PC-3 (cell line): ENCODE results near the gene GLG1. TPM values are rescaled to one million over a fixed set of nuclear protein-coding genes. Genes with fewer than 3 reads are reported as not detected.

Source experiments
- ATAC-seq: fragments of 200-7000 bp; cut with Tn5 transposase; 2 replicates; pipeline ENCODE4 v1.9.1; 2020; ENCODE audit warnings: mild to moderate bottlenecking, moderate library complexity
- BruUV-seq: library from RNA; stranded (reverse); fragments of 400-500 nt; replicated peaks from 2 replicates; lab custom pipeline; 2021; lab: Mats Ljungman, UMichigan
- CTCF ChIA-PET: fragments of 300-600 bp; sonication (Branson Sonifier 250); formaldehyde crosslinking; loops from one replicate; lab custom pipeline; 2022; ENCODE audit warnings: antibody characterized with exemption; lab: Charles Lee
- POLR2A ChIA-PET: fragments of 300-600 bp; sonication (Branson Sonifier 250); formaldehyde crosslinking; loops from one replicate; lab custom pipeline; 2022; ENCODE audit warnings: antibody characterized with exemption; ENCODE audit not compliant: unreplicated experiment; lab: Charles Lee
- DNase-seq: peaks from one replicate; pipeline ENCODE4 v3.0.0-alpha.2; 2015
- H2AFZ ChIP-seq: fragments of 300-600 bp; sonication (generic); 2 replicates; pipeline ENCODE4 v1.6.0; 2016; ENCODE audit warnings: antibody characterized with exemption, low read length
- H3F3A ChIP-seq: fragments of 300-600 bp; sonication (generic); one replicate; pipeline ENCODE4 v1.6.0; 2017; ENCODE audit warnings: antibody characterized with exemption, low read length, control low read depth, mild to moderate bottlenecking; ENCODE audit not compliant: unreplicated experiment
- H3K27ac ChIP-seq: fragments of 300-600 bp; sonication (generic); 2 replicates; pipeline ENCODE4 v1.5.1; 2016; ENCODE audit warnings: mild to moderate bottlenecking, low read length
- H3K27me3 ChIP-seq: fragments of 300-600 bp; sonication (generic); 2 replicates; pipeline ENCODE4 v1.6.1; 2016; ENCODE audit warnings: low read length, mixed read lengths
- H3K36me3 ChIP-seq: fragments of 300-600 bp; sonication (generic); 2 replicates; pipeline ENCODE4 v1.6.1; 2016; ENCODE audit warnings: low read depth, mixed run types, low read length, mixed read lengths
- H3K4me1 ChIP-seq: fragments of 300-600 bp; sonication (generic); 2 replicates; pipeline ENCODE4 v1.5.1; 2016; ENCODE audit warnings: low read length; ENCODE audit not compliant: insufficient read depth
- H3K4me2 ChIP-seq: fragments of 300-600 bp; sonication (generic); 2 replicates; pipeline ENCODE4 v1.6.0; 2016; ENCODE audit warnings: low read length
- H3K4me3 ChIP-seq: fragments of 300-600 bp; sonication (generic); 2 replicates; pipeline ENCODE4 v1.5.1; 2016; ENCODE audit warnings: mild to moderate bottlenecking, low read length, mixed read lengths
- H3K79me2 ChIP-seq: fragments of 300-600 bp; sonication (generic); 2 replicates; pipeline ENCODE4 v1.6.1; 2017; ENCODE audit warnings: low read length, mixed read lengths
- H3K9ac ChIP-seq: fragments of 300-600 bp; sonication (generic); 2 replicates; pipeline ENCODE4 v1.6.0; 2016; ENCODE audit warnings: mild to moderate bottlenecking, low read length
- H3K9me2 ChIP-seq: fragments of 300-600 bp; sonication (generic); replicated peaks from 2 replicates; pipeline ENCODE4 v1.6.1; 2016; ENCODE audit warnings: mixed run types, low read length, mixed read lengths
- H3K9me3 ChIP-seq: fragments of 300-600 bp; sonication (generic); 2 replicates; pipeline ENCODE4 v1.6.1; 2016; ENCODE audit warnings: low read length, mixed read lengths
- H4K20me1 ChIP-seq: fragments of 300-600 bp; sonication (generic); 2 replicates; pipeline ENCODE4 v1.6.1; 2016; ENCODE audit warnings: low read length, mixed read lengths
- EZH2 ChIP-seq: fragments of 300-600 bp; sonication (generic); IDR thresholded peaks from one replicate; pipeline ENCODE4 v1.6.1; 2017; ENCODE audit warnings: antibody characterized with exemption, mild to moderate bottlenecking, low read length; ENCODE audit not compliant: unreplicated experiment
- EZH2phosphoT487 ChIP-seq: fragments of 300-600 bp; sonication (generic); IDR thresholded peaks from 2 replicates; pipeline ENCODE4 v1.6.1; 2018; ENCODE audit warnings: mild to moderate bottlenecking, antibody characterized with exemption, low read length, borderline replicate concordance
- intact Hi-C: fragments of 100-400 bp; cut with micrococcal nuclease; formaldehyde crosslinking; loops from 2 replicates; pipeline ENCODE4 v1.9.0; 2023
- total RNA-seq: library from RNA; depleted of rRNA; stranded (reverse); fragments of >200 nt; gene quantifications from 2 replicates; pipeline ENCODE4 v1.2.3, GENCODE V29; 2014
- TF ChIP-seq, protein P1 (sequence below): fragments of 300-600 bp; sonication (generic); conservative IDR thresholded peaks from 2 replicates; pipeline ENCODE4 v1.5.1; 2017; ENCODE audit warnings: antibody characterized with exemption, low read depth, mild to moderate bottlenecking, low read length

The GLG1 gene
- total RNA-seq, 1 experiment from 2014 or later = 63.5 TPM

- Histone ChIP-seq H4K20me1 (peaks cover 38% of the 10 kb centered on the region), H3K27ac (no peak overlapping the region), H3K4me2 (no peak overlapping the region), H3K4me1 (peaks cover 6% of the 10 kb centered on the region; the same call in 1 of the 2 replicates), H3K79me2 (peaks cover 76% of the 10 kb centered on the region), H3K9ac (no peak overlapping the region), H3F3A (no peaks in the 10 kb centered on the region), H3K4me3 (no peak overlapping the region), H3K27me3 (no peaks in the 10 kb centered on the region), H3K36me3 (peaks cover 39% of the 10 kb centered on the region), H3K9me2 (no peaks in the 10 kb centered on the region), H3K9me3 (no peaks in the 10 kb centered on the region), H2AFZ (no peak overlapping the region)
- no peak for TF ChIP-seq EZH2
- TF ChIP-seq, protein P1, sequence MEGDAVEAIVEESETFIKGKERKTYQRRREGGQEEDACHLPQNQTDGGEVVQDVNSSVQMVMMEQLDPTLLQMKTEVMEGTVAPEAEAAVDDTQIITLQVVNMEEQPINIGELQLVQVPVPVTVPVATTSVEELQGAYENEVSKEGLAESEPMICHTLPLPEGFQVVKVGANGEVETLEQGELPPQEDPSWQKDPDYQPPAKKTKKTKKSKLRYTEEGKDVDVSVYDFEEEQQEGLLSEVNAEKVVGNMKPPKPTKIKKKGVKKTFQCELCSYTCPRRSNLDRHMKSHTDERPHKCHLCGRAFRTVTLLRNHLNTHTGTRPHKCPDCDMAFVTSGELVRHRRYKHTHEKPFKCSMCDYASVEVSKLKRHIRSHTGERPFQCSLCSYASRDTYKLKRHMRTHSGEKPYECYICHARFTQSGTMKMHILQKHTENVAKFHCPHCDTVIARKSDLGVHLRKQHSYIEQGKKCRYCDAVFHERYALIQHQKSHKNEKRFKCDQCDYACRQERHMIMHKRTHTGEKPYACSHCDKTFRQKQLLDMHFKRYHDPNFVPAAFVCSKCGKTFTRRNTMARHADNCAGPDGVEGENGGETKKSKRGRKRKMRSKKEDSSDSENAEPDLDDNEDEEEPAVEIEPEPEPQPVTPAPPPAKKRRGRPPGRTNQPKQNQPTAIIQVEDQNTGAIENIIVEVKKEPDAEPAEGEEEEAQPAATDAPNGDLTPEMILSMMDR = no peak
- TF ChIP-seq EZH2phosphoT487 = no peak
- no peak for ATAC-seq
- no TSS peak for BruUV-seq
- ChIA-PET POLR2A (interaction anchor here (0.6 kb wide), 2 partner anchors 47 to 1570 kb away, joined by 5 to 6 read pairs; no protein-coding TSS in a partner anchor), CTCF (no interaction called here)
- intact Hi-C loops = no loop called here
- no peak for DNase-seq
These were observed 45.3 kb upstream of the GLG1 start for GRCh38 chr16:74652249-74652648.

DNA sequence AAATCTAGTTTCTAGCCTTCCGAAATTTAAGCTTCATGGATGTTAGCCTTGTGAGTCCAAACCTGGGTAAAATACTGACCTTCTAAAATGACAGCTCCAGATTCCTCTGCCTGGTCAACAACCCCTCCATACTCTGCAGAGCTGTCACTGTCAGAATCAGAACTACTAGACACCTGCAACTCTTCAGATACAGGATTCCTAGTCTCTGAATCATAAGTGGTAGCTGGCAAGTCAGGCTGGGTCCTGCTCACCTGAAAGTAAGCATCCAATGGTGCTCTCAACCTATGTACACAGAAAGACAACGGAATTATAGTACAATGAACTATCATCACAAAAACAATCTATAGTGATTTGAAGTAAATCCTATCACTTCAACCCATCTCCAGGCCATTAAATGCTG lies 44.9 kb upstream of the GLG1 start:
- Histone ChIP-seq H3K79me2 (peaks cover 72% of the 10 kb centered on the region), H3K9me2 (no peaks in the 10 kb centered on the region), H3K36me3 (peaks cover 39% of the 10 kb centered on the region), H3F3A (no peaks in the 10 kb centered on the region), H3K4me1 (peaks cover 6% of the 10 kb centered on the region; the same call in 1 of the 2 replicates), H2AFZ (no peak overlapping the region), H3K9ac (no peak overlapping the region), H3K4me2 (no peak overlapping the region), H4K20me1 (peaks cover 38% of the 10 kb centered on the region), H3K4me3 (no peak overlapping the region), H3K27me3 (no peaks in the 10 kb centered on the region), H3K9me3 (no peaks in the 10 kb centered on the region), H3K27ac (no peak overlapping the region)
- TF ChIP-seq, protein P1 = no peak
- TF ChIP-seq EZH2phosphoT487 (no peak), EZH2 (no peak)
- POLR2A ChIA-PET = interaction anchor here (0.6 kb wide), 2 partner anchors 47 to 1569 kb away, joined by 5 to 6 read pairs; no protein-coding TSS in a partner anchor
- BruUV-seq = no TSS peak
- ATAC-seq (no peak), DNase-seq (peak; percentile 22)
- intact Hi-C loops = no loop called here
- CTCF ChIA-PET = interaction anchor here (0.6 to 0.7 kb wide), 2 partner anchors 183 to 215 kb away, joined by 3 read pairs; no protein-coding TSS in a partner anchor

- H4K20me1 ChIP-seq = peaks cover 33% of the 10 kb centered on the region
- intact Hi-C loops = no loop called here
- CTCF ChIA-PET = interaction anchor here (0.6 to 0.7 kb wide), 2 partner anchors 183 to 216 kb away, joined by 3 read pairs; no protein-coding TSS in a partner anchor
- H3F3A ChIP-seq = no peaks in the 10 kb centered on the region
- peaks cover 36% of the 10 kb centered on the region for H3K36me3 ChIP-seq
- H3K4me2 ChIP-seq = no peak overlapping the region
- POLR2A ChIA-PET = interaction anchor here (0.6 kb wide), 1 partner anchor 354 kb away, joined by 3 read pairs; no protein-coding TSS in a partner anchor
- no peaks in the 10 kb centered on the region for H3K27me3 ChIP-seq
- no peak overlapping the region for H3K27ac ChIP-seq
- no peaks in the 10 kb centered on the region for H3K9me3 ChIP-seq
- H2AFZ ChIP-seq = no peak overlapping the region
- BruUV-seq = no TSS peak
- ATAC-seq (no peak), DNase-seq (peak; percentile 17)
- no peak overlapping the region for H3K9ac ChIP-seq
- no peak for TF ChIP-seq EZH2phosphoT487
- TF ChIP-seq, protein P1 = peak; percentile 55; the same call in 1 of the 2 replicates
- no peaks in the 10 kb centered on the region for H3K9me2 ChIP-seq
- peaks cover 65% of the 10 kb centered on the region for H3K79me2 ChIP-seq
- H3K4me1 ChIP-seq = peaks cover 6% of the 10 kb centered on the region; the same call in 1 of the 2 replicates
- H3K4me3 ChIP-seq = no peak overlapping the region
These were observed 44.2 kb upstream of the GLG1 start for GRCh38 chr16:74650966-74651567.
